PFSK-1 (cell line): Measurements from ENCODE around the gene NEUROG1.

ENCODE experiments used
- REST ChIP-seq, 2 experiments: IDR thresholded peaks; 2 replicates each; pipeline versions ENCODE4 v1.6.1 to v1.8.0; 2011 to 2012; ENCODE audit warnings: low read depth in 2 of 2, low read length in 2 of 2, control low read depth in 1 of 2, inconsistent platforms in 1 of 2, mild to moderate bottlenecking in 1 of 2, moderate library complexity in 1 of 2; ENCODE audit not compliant: insufficient read depth in 1 of 2
- SIN3A ChIP-seq: IDR thresholded peaks from 2 replicates; pipeline ENCODE4 v1.6.1; 2012; ENCODE audit warnings: mild to moderate bottlenecking, low read length, moderate library complexity, borderline replicate concordance; ENCODE audit not compliant: insufficient read depth

- TF ChIP-seq SIN3A (no peak), REST (IDR thresholded peaks at IDR 0.05; ENCODE audit: insufficient read depth in 1 of 2, low read depth in 2 of 2, low read length in 2 of 2) (no peak)
Measured at GRCh38 chr5:135491552-135492318, 44.0 kb downstream of the NEUROG1 start.
